Anterior cingulate cortex (tissue), 58 donors: ENCODE measurements around the gene CDC42.
"Not testable (repeated sequence)": the region's sequence is repeated elsewhere in the genome, so short reads cannot be mapped to it uniquely, and the experiment has no call there.

Experiments used
- DNase-seq, 58 donors: peaks; one replicate each; lab custom pipeline; 2025; lab: John Stamatoyannopoulos, UW

The CDC42 gene

GRCh38 chr1:22064751-22065402 is 12.4 kb downstream of the CDC42 start:
- DNase-seq: no peak

- no peak for DNase-seq
Observed at GRCh38 chr1:22071511-22071910, 19.0 kb downstream of the CDC42 start.

- DNase-seq: no peak
Observed at GRCh38 chr1:22074803-22075202, 22.3 kb downstream of the CDC42 start.

- no peak for DNase-seq
Observed at GRCh38 chr1:22075718-22076117, 23.2 kb downstream of the CDC42 start.

GRCh38 chr1:22076346-22076745 is 23.8 kb downstream of the CDC42 start:
- no peak for DNase-seq

GRCh38 chr1:22077728-22078127 is 25.2 kb downstream of the CDC42 start:
- no peak for DNase-seq

GRCh38 chr1:22078133-22078532 is 25.6 kb downstream of the CDC42 start:
- DNase-seq: no peak

- DNase-seq: no peak
Observed at GRCh38 chr1:22080191-22080590, 27.7 kb downstream of the CDC42 start.

- DNase-seq: no peak
Observed at GRCh38 chr1:22088331-22088730, 35.8 kb downstream of the CDC42 start.

GRCh38 chr1:22089134-22089571 is 36.6 kb downstream of the CDC42 start:
- no peak for DNase-seq

- no peak for DNase-seq
Observed at GRCh38 chr1:22089787-22090186, 37.3 kb downstream of the CDC42 start.

GRCh38 chr1:22090867-22091266 is 38.4 kb downstream of the CDC42 start:
- no peak for DNase-seq

- not testable (repeated sequence) for DNase-seq
Observed at GRCh38 chr1:22092026-22092768, 39.7 kb downstream of the CDC42 start.

- no peak for DNase-seq
Observed at GRCh38 chr1:22093513-22093912, 41.0 kb downstream of the CDC42 start.

- no peak for DNase-seq
Observed at GRCh38 chr1:22096036-22096435, 43.5 kb downstream of the CDC42 start.

GRCh38 chr1:22096463-22096862 is 44.0 kb downstream of the CDC42 start:
- no peak for DNase-seq

- DNase-seq: no peak
Observed at GRCh38 chr1:22098752-22099151, 46.2 kb downstream of the CDC42 start.

GRCh38 chr1:22100168-22100567 is 47.7 kb downstream of the CDC42 start:
- no peak for DNase-seq

GRCh38 chr1:22101199-22101598 is 48.7 kb downstream of the CDC42 start:
- no peak for DNase-seq

GRCh38 chr1:22101995-22102394 is 49.5 kb downstream of the CDC42 start:
- DNase-seq: no peak

GRCh38 chr1:22102746-22103145 is 50.2 kb downstream of the CDC42 start:
- no peak for DNase-seq

GRCh38 chr1:22104094-22104493 is 51.6 kb downstream of the CDC42 start:
- no peak for DNase-seq
